ENCODE data around the gene JAKMIP2.
"Not testable (repeated sequence)": the region's sequence is repeated elsewhere in the genome, so short reads cannot be mapped to it uniquely, and the experiment has no call there.

Gene JAKMIP2

DNA sequence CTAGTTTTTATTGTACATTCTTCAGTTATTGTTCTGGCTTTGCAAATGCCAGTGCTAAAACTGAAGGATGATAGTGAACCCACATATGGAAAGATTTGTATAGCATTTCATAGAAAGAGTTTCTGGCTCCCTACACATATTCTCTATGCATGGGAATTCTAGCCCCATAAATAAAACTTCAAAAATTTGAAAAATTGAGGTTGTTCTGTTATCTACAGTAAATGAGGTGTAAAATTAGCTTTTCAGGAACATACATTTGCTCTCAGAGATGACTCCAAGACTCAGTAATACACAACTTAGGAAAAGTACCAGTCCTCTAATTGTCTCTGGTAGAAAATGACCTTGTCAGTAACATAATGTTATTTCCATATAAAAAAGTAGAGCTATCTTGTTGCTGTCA is 192.4 kb downstream of the JAKMIP2 start:
- no peak for DNase-seq

DNA sequence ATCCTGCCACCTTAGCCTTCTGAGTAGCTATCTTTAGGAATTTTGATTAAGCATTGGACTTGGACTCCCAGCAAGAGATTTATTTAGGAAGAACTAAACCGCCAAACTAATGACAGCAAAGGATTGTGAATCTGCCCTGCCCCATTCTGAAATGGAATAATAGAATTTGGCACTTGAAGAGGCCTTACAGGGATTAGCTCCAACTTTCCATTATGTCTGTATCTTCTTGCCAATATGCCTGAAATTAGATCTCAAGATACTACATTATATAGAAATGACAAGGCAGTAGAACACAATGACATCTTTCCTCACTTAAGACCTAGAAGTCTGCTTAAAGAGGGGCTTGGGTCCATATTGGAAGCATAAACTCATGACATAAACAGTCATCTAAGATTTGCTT is 195.7 kb downstream of the JAKMIP2 start:
- no peak for DNase-seq

DNA sequence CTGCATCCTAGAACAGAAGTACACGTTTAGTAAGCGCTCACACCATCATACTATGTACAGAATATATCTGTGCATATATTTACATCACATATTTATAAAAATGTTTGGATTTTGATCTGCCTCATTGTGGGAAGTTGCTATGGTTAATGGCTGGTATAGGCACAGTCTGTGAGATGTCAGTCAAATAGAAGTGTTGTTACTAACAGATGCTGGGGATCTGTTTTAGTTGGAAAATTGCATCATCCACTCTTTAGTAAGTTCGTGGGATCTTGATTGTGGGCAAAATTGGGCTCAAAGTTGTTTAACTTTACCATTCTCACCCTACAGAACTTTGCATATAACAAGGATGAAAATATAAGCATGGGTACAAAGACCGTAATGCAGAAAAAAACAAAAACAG is 196.3 kb downstream of the JAKMIP2 start:
- DNase-seq: no peak

DNA sequence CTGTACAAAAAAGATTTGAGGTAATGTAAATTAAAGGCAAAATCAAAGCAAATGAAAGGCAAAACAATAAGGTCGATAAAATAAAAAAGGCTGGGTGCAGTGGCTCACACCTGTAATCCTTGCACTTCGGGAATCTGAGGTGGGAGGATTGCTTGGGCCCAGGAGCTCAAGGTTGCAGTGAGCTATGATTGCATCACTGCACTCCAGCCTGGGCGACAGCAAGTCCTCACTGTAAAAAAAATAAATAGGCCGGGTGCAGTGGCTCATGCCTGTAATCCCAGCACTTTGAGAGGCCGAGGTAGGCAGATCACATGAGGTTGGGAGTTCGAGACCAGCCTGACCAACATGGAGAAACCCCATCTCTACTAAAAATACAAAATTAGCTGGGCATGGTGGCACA is 200.3 kb downstream of the JAKMIP2 start:
- not testable (repeated sequence) for DNase-seq

GRCh38 chr5:147580418-147580817 is 202.1 kb downstream of the JAKMIP2 start:
- DNase-seq: not testable (repeated sequence)

DNA sequence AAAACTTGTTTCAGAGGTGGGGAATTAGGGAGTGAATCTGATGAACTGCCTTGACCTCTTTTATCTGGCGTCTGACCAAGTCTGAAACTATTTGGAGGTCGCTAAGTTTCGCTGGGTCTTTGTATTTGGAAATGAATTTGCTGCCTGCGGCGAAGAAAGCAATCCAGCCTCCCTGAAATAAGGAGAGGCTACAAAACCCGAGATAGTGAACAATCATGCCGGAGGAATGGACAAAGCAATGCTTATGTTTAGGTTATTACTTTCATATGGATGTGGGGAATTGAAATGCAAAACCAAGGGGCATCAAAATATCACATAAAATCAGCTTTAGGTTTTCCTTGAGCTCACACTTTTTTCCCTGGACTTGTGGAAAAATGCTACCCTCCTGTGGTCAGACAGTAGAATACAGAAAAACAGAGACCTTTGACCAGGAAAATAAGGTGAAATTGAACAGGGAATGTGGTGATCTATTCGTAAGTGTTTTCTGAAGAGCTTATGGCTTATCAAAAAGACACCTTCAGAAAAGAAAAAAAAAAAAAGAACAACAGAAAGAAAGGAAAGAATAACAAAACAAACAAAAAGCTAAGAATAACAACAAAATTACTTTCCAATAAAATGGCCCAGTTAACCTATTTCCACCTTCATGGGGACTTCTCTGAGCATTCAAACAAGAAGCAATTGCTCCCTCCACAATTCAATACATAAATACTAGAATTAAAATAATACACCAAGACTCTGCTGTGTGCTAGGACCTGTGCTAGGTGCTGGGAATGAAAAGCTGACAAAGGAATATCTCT is 204.1 kb downstream of the JAKMIP2 start:
- DNase-seq: peak; percentile 62

GRCh38 chr5:147576646-147577535 is 205.6 kb downstream of the JAKMIP2 start:
- peak; percentile 35 for DNase-seq

GRCh38 chr5:147575598-147575997 is 206.9 kb downstream of the JAKMIP2 start:
- DNase-seq: no peak

- DNase-seq: no peak
Observed at GRCh38 chr5:147573211-147573610, 209.3 kb downstream of the JAKMIP2 start.

GRCh38 chr5:147568710-147569406 is 213.7 kb downstream of the JAKMIP2 start:
- DNase-seq: no peak

- peak; percentile 12 for DNase-seq
Observed at GRCh38 chr5:147567917-147568598, 214.5 kb downstream of the JAKMIP2 start.

GRCh38 chr5:147565524-147565923 is 217.0 kb downstream of the JAKMIP2 start:
- DNase-seq: peak; percentile 40

GRCh38 chr5:147564124-147564486 is 218.4 kb downstream of the JAKMIP2 start:
- DNase-seq: no peak

- no peak for DNase-seq
Observed at GRCh38 chr5:147563466-147564123, 218.9 kb downstream of the JAKMIP2 start.

DNA sequence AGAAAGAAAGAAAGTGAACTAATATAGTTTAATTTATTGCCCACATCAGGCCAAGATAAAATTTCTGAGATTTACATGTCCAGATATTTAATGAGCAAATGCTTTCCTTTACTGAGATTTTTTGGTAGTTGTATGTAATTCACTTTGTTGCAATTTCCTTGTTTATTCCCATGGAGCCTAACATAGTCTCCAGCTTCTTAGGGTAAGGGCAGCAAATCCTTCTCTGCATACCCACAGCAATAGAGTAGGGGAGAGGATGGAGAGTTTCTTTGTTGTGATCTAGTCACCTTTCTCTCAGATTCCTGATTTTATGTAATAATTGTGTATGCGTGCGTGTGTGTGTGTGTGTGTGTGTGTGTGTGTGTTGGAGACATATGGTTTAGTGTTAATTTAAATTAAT is 221.1 kb downstream of the JAKMIP2 start:
- no peak for DNase-seq

DNA sequence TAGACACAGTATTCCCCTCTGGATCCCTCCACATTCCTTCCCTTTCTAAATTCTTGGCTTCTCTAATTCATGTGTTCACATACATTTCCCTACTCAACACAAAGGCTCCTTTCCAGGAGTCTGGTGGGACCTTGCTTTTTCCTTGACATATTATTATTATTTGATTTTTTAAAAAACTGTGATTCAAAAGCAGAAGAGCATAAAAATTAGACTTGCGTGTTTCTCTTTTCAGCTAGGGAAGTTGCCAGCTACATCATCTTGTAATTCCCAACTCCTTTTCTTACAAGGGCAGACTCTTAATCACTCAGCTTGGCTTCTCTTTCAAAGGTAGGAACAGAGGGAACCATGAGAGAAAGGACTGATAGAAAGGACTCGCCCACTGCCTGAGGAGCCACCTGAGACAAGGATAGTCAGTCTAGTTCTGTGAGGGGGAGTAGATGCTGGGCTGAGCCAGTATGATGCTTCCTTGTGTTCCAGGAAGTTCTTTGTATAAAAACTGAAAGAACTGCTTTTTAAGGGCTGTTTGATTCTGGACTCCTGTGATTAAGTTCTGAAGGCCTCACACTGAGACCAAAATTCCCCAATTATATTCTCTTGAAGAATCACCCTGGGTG is 221.7 kb downstream of the JAKMIP2 start:
- no peak for DNase-seq

DNA sequence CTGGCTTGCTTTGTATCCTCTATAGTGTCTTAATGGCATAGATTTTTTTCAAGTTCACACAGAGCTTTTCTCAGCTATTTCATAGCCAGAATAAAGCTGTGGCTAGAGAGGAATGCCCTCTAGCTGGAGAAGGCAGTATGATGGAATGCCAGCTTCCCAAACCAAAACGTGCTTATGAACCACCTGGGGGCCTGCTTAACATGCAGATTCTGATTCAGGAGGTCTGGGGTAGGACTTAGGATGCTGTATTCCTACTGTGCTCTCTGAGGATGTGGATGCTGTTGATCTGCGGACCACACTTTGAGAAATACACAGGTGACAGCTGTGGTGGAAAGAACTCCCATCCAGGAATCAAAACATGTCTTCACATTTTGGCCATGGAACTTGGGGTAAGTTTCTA is 222.8 kb downstream of the JAKMIP2 start:
- peak; percentile 33 for DNase-seq

GRCh38 chr5:147558826-147559225 is 223.7 kb downstream of the JAKMIP2 start:
- DNase-seq: peak; percentile 78

DNA sequence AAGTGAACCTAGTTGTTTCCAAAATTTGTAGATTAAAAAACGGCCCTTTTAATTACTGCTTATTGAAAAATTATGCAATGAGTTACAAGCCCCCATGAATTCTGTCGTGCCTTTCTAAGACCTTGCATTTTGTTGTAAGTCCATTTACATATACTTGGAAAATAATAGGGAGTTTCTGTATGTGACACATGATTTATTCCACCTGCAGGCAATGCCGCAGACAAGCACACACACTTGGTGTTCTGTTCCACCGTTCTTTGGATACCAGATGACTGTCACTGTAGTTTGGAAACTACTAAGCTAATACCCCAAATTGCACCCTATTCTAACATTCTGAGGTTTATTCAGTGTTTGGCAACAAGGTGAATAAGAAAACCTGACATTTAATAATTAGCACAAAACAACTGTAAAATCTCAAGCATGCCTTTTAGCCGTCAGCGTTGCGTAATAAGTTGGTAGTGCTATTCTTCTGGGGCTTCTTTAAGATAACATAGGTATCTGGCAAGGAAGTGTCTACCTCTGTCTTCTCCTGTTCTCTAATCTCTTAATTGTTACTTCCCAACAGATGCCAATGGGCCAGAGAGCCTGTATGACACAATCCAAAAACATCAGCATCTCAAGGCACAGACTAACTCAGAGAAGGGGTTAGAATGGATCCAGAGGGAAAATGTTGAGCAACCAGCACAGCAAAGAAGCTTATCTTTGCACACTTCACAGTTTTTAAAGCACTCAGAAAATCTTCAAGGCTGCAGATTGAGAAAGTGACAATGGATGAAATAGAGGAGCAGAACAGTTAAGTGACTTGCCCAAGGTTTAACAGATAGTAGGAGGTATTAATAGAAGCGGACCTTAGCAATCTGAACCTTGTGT is 224.4 kb downstream of the JAKMIP2 start:
- DNase-seq: no peak

GRCh38 chr5:147555176-147555575 is 227.4 kb downstream of the JAKMIP2 start:
- DNase-seq: no peak
